AG20443 (cell line): ENCODE measurements around the gene CSF1.
A peak's percentile ranks its signal among the peaks of the same experiment; 100 is the strongest.
"Not testable (repeated sequence)": the region's sequence is repeated elsewhere in the genome, so short reads cannot be mapped to it uniquely, and the experiment has no call there.

Source experiments
- DNase-seq: peaks from one replicate; pipeline ENCODE4 v3.0.0; 2012; ENCODE audit warnings: low spot score, mixed read lengths

Gene CSF1

GRCh38 chr1:109919303-109919702 lies 8.7 kb downstream of the CSF1 start:
- no peak for DNase-seq

DNA sequence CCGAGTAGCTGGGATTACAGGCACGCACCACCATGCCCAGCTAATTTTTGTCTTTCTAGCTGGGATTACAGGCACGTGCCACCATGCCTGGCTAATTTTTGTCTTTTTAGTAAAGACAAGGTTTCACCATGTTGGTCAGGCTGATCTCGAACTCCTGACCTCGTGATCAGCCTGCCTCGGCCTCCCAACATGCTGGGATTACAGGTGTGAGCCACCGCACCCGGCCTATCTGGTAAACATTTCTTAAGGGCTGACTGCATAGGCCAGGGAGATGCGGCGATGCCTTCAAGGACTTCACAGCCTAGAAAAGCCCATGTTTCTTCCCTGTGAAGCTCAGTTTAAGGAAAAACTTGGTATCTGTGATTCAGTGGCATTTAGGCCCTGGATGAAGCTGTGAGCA lies 9.7 kb downstream of the CSF1 start:
- not testable (repeated sequence) for DNase-seq

DNA sequence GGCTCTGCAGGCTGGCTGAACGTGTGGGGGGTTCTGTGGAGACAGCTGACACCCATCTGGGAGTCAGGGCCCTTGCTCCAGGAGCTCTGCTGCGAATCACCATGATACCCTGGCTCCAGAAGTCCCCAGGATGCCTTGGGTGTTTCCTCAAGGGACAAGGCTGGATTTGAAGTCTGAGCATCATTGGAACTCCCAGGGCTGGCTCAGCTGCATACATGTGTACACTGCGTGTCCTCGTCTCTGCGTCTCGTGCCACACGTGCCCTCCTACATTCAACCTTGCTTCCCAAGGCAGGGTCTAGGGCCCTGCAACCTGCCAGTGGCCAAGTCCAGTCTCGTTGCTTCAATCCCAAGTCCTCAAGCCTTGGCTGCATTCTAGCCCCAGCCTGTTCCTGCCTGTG lies 11.7 kb downstream of the CSF1 start:
- DNase-seq = no peak

DNA sequence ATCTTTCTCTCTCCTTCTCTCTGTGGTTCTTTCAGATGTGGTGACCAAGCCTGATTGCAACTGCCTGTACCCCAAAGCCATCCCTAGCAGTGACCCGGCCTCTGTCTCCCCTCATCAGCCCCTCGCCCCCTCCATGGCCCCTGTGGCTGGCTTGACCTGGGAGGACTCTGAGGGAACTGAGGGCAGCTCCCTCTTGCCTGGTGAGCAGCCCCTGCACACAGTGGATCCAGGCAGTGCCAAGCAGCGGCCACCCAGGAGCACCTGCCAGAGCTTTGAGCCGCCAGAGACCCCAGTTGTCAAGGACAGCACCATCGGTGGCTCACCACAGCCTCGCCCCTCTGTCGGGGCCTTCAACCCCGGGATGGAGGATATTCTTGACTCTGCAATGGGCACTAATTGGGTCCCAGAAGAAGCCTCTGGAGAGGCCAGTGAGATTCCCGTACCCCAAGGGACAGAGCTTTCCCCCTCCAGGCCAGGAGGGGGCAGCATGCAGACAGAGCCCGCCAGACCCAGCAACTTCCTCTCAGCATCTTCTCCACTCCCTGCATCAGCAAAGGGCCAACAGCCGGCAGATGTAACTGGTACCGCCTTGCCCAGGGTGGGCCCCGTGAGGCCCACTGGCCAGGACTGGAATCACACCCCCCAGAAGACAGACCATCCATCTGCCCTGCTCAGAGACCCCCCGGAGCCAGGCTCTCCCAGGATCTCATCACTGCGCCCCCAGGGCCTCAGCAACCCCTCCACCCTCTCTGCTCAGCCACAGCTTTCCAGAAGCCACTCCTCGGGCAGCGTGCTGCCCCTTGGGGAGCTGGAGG lies 12.7 kb downstream of the CSF1 start:
- DNase-seq = no peak

GRCh38 chr1:109923946-109924275 lies 13.3 kb downstream of the CSF1 start:
- no peak for DNase-seq

DNA sequence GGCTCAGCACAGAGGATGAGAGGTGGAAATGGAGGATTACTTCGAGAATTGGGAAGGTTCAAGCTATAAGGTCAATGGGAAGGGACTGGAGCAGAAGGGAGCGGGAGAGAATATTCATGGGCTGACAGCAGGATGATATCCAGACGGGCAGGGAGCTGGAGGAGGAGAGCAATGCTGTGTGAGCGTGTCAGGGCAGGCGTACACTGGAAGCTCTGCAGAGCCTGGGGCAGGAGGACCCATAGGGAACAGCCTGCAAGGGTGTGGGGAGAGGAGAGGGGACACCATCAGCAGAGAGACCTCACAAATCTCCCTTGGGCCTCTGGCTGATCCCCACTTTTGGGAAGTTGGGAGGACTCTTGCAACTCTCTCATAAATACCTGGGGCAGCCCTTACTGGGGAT lies 13.7 kb downstream of the CSF1 start:
- DNase-seq = no peak

DNA sequence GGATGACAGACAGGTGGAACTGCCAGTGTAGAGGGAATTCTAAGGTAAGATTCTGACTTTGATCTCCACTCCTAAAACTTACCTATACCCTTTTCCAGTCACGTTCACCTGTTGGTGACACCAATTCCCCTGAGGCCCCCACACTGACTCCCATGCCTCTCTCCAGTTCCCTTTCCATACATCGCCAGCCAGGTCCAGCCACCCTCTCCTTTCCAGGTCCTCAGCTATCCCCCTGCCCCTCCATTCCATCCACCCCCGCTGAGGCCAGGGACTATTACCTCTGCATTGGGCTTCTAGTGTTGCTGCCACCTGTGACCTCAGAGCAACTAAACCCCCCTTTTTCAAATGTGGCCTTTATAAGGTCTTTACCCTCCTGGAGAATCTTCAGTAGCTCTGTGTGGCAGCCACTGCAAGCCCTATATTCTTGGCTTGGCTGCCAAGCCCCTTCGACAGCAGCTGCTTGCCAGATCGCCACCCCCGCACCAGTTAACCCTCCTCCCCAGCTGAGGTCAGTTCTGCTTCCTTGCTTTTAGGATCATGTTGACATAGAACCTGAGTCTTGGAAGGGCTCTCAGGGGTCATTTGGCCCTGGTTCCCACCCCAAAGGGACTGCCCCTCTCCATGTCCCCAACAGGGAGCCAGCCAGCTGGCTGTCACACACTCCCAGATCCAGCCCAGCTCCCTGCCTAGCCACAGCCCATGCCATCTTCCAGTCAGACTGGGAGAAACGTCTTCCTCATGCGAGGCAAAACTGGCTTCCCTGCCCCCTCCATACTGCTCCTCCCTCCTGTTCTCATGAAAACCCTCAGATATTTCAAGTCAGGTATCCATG lies 14.7 kb downstream of the CSF1 start:
- DNase-seq = no peak

DNA sequence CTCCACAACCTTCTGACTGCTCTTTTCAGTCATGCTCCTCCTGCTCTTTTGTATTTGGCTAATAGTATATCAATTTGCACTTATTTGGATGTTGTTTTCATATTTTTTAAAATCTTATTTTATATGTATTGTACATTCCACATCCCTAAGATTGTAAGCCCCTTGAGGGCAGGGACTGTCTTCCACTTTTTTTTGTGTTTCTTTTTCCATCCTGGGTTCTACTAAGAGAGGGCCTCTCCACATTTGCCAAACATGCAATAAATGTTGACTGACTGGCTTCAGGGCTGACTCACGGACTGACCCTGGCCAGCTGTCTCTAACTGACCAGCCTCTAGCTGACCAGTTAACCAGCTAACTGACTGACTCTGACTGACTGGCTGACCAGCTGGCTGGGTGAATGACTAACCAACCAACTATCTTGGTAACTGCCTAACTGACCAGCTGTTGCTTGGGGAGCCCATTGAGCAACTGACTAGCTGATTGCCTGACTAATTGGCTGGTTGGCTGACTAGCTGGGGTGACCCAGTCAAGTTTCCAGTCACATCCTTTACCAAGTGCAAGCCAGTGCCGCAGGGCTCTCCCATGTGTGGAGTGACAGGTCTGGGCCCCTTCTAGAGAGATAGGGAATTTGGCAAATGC lies 16.1 kb downstream of the CSF1 start:
- DNase-seq = peak; percentile 73

DNA sequence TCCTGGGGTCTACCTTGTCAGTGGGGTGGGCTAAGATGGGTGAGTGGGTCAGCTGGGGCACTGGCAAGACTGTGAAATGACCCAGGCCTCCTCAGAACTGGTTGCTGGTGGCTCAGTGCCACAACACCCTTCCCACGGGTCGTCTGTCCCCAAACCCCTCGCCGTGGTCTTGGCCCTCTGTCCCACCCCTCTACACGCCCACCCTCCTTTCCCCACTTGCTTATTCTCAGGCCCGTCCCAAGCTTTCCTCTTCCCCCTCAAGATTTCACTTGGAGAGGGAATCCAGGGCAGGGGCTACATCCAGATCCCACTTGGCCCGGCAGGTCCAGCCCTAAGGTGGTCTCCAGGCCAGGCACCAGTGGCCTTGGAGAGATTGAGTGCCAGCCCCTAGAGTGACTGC lies 16.7 kb downstream of the CSF1 start:
- no peak for DNase-seq

DNA sequence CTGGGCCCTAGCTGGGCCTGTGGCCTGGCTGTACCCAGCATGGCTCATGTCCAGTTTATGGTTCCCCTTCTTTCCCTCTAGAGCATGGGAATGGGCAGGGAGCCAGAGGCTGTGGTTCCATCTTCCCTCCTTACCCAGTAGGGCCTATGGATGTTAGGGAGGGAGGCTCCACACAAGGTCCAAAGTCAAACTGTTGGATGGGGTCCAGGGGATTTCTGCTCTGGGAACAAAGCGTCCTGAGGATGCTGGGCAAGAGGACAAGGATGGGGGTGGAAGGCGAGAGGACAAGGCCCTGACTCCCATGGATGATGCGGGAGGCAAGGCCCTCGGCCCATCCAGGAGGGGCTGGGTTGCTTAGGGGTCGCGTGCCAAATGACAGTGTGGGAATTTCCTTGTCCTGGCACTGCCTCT lies 17.3 kb downstream of the CSF1 start:
- no peak for DNase-seq

DNA sequence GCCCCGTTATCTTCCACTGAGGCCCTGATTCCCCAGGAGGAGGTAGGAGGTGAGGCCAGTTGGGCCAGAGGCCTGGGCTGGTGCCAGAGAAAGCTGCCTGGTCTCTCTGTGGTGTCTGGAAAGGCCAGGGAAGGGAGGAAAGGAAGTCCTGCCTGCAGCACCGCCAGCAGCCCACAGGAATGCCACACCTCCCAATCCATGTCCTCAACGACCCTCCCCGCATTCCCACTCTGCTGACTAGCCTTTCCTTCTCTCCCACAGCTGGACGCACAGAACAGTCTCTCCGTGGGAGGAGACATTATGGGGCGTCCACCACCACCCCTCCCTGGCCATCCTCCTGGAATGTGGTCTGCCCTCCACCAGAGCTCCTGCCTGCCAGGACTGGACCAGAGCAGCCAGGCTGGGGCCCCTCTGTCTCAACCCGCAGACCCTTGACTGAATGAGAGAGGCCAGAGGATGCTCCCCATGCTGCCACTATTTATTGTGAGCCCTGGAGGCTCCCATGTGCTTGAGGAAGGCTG lies 18.0 kb downstream of the CSF1 start:
- peak; percentile 81 for DNase-seq

DNA sequence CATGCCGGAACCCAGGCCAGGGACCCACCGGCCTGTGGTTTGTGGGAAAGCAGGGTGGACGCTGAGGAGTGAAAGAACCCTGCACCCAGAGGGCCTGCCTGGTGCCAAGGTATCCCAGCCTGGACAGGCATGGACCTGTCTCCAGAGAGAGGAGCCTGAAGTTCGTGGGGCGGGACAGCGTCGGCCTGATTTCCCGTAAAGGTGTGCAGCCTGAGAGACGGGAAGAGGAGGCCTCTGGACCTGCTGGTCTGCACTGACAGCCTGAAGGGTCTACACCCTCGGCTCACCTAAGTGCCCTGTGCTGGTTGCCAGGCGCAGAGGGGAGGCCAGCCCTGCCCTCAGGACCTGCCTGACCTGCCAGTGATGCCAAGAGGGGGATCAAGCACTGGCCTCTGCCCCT lies 18.5 kb downstream of the CSF1 start:
- DNase-seq = no peak

DNA sequence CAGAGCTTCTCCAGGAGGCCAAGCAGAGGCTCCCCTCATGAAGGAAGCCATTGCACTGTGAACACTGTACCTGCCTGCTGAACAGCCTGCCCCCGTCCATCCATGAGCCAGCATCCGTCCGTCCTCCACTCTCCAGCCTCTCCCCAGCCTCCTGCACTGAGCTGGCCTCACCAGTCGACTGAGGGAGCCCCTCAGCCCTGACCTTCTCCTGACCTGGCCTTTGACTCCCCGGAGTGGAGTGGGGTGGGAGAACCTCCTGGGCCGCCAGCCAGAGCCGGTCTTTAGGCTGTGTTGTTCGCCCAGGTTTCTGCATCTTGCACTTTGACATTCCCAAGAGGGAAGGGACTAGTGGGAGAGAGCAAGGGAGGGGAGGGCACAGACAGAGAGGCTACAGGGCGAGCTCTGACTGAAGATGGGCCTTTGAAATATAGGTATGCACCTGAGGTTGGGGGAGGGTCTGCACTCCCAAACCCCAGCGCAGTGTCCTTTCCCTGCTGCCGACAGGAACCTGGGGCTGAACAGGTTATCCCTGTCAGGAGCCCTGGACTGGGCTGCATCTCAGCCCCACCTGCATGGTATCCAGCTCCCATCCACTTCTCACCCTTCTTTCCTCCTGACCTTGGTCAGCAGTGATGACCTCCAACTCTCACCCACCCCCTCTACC lies 19.1 kb downstream of the CSF1 start:
- no peak for DNase-seq

DNA sequence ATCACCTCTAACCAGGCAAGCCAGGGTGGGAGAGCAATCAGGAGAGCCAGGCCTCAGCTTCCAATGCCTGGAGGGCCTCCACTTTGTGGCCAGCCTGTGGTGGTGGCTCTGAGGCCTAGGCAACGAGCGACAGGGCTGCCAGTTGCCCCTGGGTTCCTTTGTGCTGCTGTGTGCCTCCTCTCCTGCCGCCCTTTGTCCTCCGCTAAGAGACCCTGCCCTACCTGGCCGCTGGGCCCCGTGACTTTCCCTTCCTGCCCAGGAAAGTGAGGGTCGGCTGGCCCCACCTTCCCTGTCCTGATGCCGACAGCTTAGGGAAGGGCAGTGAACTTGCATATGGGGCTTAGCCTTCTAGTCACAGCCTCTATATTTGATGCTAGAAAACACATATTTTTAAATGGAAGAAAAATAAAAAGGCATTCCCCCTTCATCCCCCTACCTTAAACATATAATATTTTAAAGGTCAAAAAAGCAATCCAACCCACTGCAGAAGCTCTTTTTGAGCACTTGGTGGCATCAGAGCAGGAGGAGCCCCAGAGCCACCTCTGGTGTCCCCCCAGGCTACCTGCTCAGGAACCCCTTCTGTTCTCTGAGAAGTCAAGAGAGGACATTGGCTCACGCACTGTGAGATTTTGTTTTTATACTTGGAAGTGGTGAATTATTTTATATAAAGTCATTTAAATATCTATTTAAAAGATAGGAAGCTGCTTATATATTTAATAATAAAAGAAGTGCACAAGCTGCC lies 19.8 kb downstream of the CSF1 start:
- DNase-seq = no peak

DNA sequence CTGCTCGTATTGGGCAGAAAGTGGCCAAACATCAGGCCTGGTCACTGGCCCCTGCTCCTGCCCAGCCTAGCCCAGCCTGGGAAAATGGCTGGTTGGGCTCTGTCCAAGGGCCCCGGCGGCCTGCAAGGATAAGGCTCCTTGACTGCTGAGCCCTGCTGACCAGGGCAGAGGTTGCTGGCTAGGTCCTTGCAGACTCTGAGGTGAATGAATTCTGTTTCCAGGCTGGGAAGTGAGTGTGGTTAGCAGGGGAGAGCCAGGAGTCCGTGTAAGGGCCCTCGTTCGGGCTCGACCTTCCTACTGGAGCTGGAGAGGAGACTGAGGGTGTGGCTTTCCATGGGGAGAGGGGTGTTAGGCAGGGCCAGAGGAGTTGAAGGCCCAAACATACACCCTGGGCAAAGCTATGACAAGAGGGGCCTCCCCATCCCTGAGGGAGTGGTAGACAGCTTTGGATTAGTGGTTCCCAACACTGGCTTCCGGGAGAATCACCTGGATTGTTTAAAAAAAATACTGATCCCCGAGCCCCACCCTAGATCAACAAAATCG lies 20.6 kb downstream of the CSF1 start:
- peak; percentile 84 for DNase-seq

GRCh38 chr1:109931911-109932636 lies 21.4 kb downstream of the CSF1 start:
- no peak for DNase-seq

DNA sequence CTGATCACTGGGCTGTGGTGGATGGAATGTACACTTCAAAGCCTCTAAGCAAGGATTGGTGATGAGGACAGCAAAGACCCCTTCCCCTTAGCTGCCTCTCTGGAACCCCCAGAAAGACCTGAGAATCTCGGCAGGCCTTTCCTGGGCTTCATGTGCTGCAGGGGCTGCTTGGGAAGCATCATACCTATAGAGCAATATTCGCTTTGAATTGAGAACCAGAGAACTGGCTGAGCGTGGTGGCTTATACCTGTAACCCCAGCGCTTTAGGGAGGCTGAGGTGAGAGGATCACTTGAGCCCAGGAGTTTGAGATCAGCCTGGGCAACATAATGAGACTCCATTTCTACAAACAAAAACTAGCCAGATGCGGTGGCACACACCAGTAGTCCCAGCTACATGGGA lies 22.0 kb downstream of the CSF1 start:
- no peak for DNase-seq

DNA sequence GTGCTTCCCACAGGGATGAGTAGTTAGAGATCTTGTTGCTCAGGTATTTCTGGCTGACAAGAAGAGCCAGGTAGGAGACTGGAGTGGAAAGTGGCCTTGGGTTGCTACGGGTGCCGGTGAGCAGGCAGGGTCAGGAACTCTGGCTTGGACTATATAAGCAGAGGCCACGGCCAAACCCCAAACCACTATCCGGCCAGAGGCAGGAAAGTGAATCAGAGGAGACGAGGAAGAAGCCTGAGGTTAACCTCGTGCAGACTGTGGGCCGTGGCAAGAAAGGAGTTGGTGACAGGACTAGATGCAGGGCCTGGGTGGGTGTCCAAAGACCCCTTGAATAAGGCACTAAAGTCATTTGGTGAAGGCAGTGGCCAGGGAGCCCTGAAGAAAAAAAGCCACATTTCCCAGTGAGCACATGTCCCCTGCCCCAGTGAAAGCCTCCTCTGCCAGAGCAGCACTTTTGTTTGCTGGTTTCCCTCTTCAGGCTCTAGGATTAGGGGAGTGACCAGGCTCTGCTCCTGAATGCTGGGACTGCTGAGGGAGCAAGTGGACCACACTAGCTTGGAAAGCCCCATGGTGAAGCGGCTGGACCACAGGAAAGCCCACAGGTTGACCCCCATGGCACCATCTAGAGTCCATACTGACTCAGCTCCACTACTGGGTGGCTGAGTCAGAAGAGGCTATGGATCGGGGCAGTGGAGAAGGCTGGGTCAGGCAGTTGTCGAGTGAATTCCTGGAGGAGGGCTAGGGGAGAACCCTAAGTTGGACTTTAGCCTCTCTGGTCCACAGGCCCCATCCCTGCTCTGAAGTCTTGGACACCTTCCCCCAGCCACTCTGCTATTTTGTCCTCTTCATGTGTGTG lies 23.4 kb downstream of the CSF1 start:
- peak; percentile 81 for DNase-seq

- no peak for DNase-seq
Observed at GRCh38 chr1:109935451-109935900, 24.8 kb downstream of the CSF1 start.
